ENCODE data around the gene DPP9. TPM values are rescaled to one million over a fixed set of nuclear protein-coding genes. Genes with fewer than 3 reads are reported as not detected.

Gene DPP9
- total and polyA plus RNA-seq, 2 of the 8 experiments (the other 6 are each of a cell fraction or from before 2014, with no cell fraction given): 11.6 to 40.7 TPM

- DNase-seq (ENCODE audit: low read depth in 1 of 2, low spot score in 2 of 2) (no peak), FAIRE-seq (no peak)
- Histone ChIP-seq H2BK20ac (ENCODE audit: low read length) (no peak overlapping the region), H3K27me3 (replicated peaks in 1 of 4; ENCODE audit: control insufficient read depth in 3 of 4, extremely low read depth in 1 of 4, insufficient read depth in 3 of 4, low read length in 3 of 4) (no peaks in the 10 kb centered on the region), H4K5ac (ENCODE audit: insufficient read length, low read depth, low read length) (no peak overlapping the region), H3K79me1 (ENCODE audit: low read depth, low read length) (peaks cover 2% of the 10 kb centered on the region; the same call in 1 of the 2 replicates), H3K18ac (ENCODE audit: extremely low read depth, low read length) (no peak overlapping the region), H3K79me2 (ENCODE audit: control insufficient read depth in 1 of 2, insufficient read depth in 2 of 2, low read length in 2 of 2) (no peaks in the 10 kb centered on the region), H3K4me1 (replicated peaks in 1 of 4; ENCODE audit: control insufficient read depth in 3 of 4, insufficient read depth in 4 of 4, low read length in 3 of 4) (no peaks in the 10 kb centered on the region; a peak in 1 of 7 replicates), H3K4ac (replicated peaks; ENCODE audit: insufficient read length, low read depth, low read length) (no peak overlapping the region), H3K14ac (ENCODE audit: insufficient read length) (no peak overlapping the region), H2BK5ac (ENCODE audit: low read depth, low read length) (no peak overlapping the region), H2BK12ac (ENCODE audit: low read depth, low read length) (no peak overlapping the region), H4K91ac (replicated peaks; ENCODE audit: insufficient read length, low read length) (no peak overlapping the region), H3K9me3 (ENCODE audit: insufficient read depth in 2 of 2, low read depth in 1 of 2, low read length in 1 of 2) (no peaks in the 10 kb centered on the region), H4K20me1 (replicated peaks in 1 of 2; ENCODE audit: control insufficient read depth in 1 of 2, insufficient read depth in 2 of 2, low read length in 2 of 2) (peaks cover 0 to 9% of the 10 kb centered on the region in 2 experiments), H3K9ac (replicated peaks in 1 of 4; ENCODE audit: extremely low read depth in 1 of 4, low read depth in 3 of 4, low read length in 3 of 4) (no peak overlapping the region), H2AFZ (ENCODE audit: low read length) (no peak overlapping the region), H3K4me3 (ENCODE audit: extremely low read depth in 1 of 4, insufficient read depth in 2 of 4, low read depth in 3 of 4, low read length in 4 of 4) (no peak overlapping the region), H2BK15ac (ENCODE audit: low read length) (no peak overlapping the region), H2AK5ac (ENCODE audit: low read depth, low read length) (no peak overlapping the region), H3K4me2 (ENCODE audit: insufficient read depth in 1 of 2, low read depth in 2 of 2, low read length in 2 of 2) (no peak overlapping the region), H3K56ac (replicated peaks; ENCODE audit: insufficient read length, low read depth, low read length) (no peak overlapping the region), H3K27ac (ENCODE audit: low read depth, low read length) (no peak overlapping the region), H3K23me2 (ENCODE audit: low read depth, low read length) (no peaks in the 10 kb centered on the region), H3K36me3 (ENCODE audit: control insufficient read depth in 2 of 4, insufficient read depth in 4 of 4, low read length in 3 of 4) (peaks cover 0 to 4% (median 0%) of the 10 kb centered on the region in 4 experiments; a peak in 3 of 8 replicates), H4K8ac (ENCODE audit: extremely low read depth, insufficient read depth, low read length) (no peak overlapping the region), H3K23ac (ENCODE audit: insufficient read length) (no peak overlapping the region), H2BK120ac (replicated peaks; ENCODE audit: low read depth, low read length) (no peak overlapping the region)
- TF ChIP-seq FOSL1 (IDR thresholded peaks at IDR 0.05; ENCODE audit: insufficient read depth, low read depth, low read length) (no peak), KDM4A (IDR thresholded peaks at IDR 0.05; ENCODE audit: low read depth, low read length, severe bottlenecking) (no peak), JUND (IDR thresholded peaks at IDR 0.05; ENCODE audit: low read length) (no peak), EZH2 (IDR thresholded peaks at IDR 0.05; ENCODE audit: low read depth, low read length, severe bottlenecking) (no peak), POLR2AphosphoS5 (IDR thresholded peaks at IDR 0.05; ENCODE audit: low read depth, low read length) (no peak), SP1 (IDR thresholded peaks at IDR 0.05; ENCODE audit: low read depth, low read length) (no peak), ASH2L (IDR thresholded peaks at IDR 0.05; ENCODE audit: low read length) (no peak), TAF1 (IDR thresholded peaks at IDR 0.05; ENCODE audit: low read depth, low read length) (no peak), HDAC6 (IDR thresholded peaks at IDR 0.05; ENCODE audit: low read depth, low read length) (no peak), CEBPB (IDR thresholded peaks at IDR 0.05; ENCODE audit: low read depth, low read length) (no peak), CHD1 (IDR thresholded peaks at IDR 0.05; ENCODE audit: low read depth, low read length) (no peak), GABPA (IDR thresholded peaks at IDR 0.05; ENCODE audit: borderline replicate concordance, insufficient read depth, low read length) (no peak), TEAD4 (IDR thresholded peaks at IDR 0.05; ENCODE audit: low read depth, low read length) (no peak), RFX5 (IDR thresholded peaks at IDR 0.05; ENCODE audit: borderline replicate concordance, low read depth, low read length) (no peak)
- ChIA-PET POLR2A (ENCODE audit: partially characterized antibody) (interaction anchor here (1.2 to 1.7 kb wide), 3 partner anchors 9 to 112 kb away, joined by 3 to 4 read pairs (median 3); partner anchors contain the start of gene MYDGF), CTCF (ENCODE audit: partially characterized antibody) (interaction anchor here (0.6 to 4.3 kb wide), 8 partner anchors 8 to 128 kb away, joined by 3 to 17 read pairs (median 8); no protein-coding TSS in a partner anchor)
- WGBS, 2 experiments (ENCODE audit: extremely low coverage in 1 of 2, insufficient coverage in 1 of 2, insufficient read length in 1 of 2, insufficient replicate concordance in 2 of 2, low coverage in 1 of 2, low lambda C conversion rate in 2 of 2, missing lambda C conversion rate in 1 of 2): 96% methylated on average over 39 of the region's 44 CpGs; no CpG with 5 or more reads in 1 of the 2 experiments
Observed at GRCh38 chr19:4652075-4652474, 71.6 kb downstream of the DPP9 start.
